GM19467 (cell line): ENCODE data around the gene OTOGL.

Experiments
- ATAC-seq: cut with Tn5 transposase; IDR thresholded peaks from one replicate; pipeline ENCODE4 v1.9.1; 2021; ENCODE audit warnings: mild to moderate bottlenecking, moderate library complexity; ENCODE audit not compliant: unreplicated experiment

The OTOGL gene

GRCh38 chr12:80356097-80356496, 256.8 kb downstream of the OTOGL start:
- no peak for ATAC-seq

- no peak for ATAC-seq
Measured at GRCh38 chr12:80359703-80360102, 260.4 kb downstream of the OTOGL start.

- ATAC-seq: no peak
Measured at GRCh38 chr12:80364056-80364455, 264.7 kb downstream of the OTOGL start.

GRCh38 chr12:80373666-80374065, 274.3 kb downstream of the OTOGL start:
- ATAC-seq: no peak

- no peak for ATAC-seq
Measured at GRCh38 chr12:80374615-80375014, 275.3 kb downstream of the OTOGL start.

- ATAC-seq: no peak
Measured at GRCh38 chr12:80377140-80377794, 277.9 kb downstream of the OTOGL start.

- ATAC-seq: no peak
Measured at GRCh38 chr12:80381121-80381520, 281.8 kb downstream of the OTOGL start.

GRCh38 chr12:80382254-80382653, 282.9 kb downstream of the OTOGL start:
- ATAC-seq: no peak

GRCh38 chr12:80400571-80400991, 301.2 kb downstream of the OTOGL start:
- ATAC-seq: no peak

GRCh38 chr12:80401191-80401590, 301.9 kb downstream of the OTOGL start:
- ATAC-seq: no peak

GRCh38 chr12:80404629-80405028, 305.3 kb downstream of the OTOGL start:
- ATAC-seq: no peak

GRCh38 chr12:80406253-80406652, 306.9 kb downstream of the OTOGL start:
- ATAC-seq: no peak

GRCh38 chr12:80411787-80412186, 312.4 kb downstream of the OTOGL start:
- no peak for ATAC-seq

- ATAC-seq: peak; percentile 77
Measured at GRCh38 chr12:80412343-80412953, 313.1 kb downstream of the OTOGL start.

GRCh38 chr12:80413462-80413861, 314.1 kb downstream of the OTOGL start:
- no peak for ATAC-seq

GRCh38 chr12:80415466-80415865, 316.1 kb downstream of the OTOGL start:
- no peak for ATAC-seq

GRCh38 chr12:80419644-80420043, 320.3 kb downstream of the OTOGL start:
- no peak for ATAC-seq

GRCh38 chr12:80420075-80420474, 320.7 kb downstream of the OTOGL start:
- ATAC-seq: no peak

- ATAC-seq: no peak
Measured at GRCh38 chr12:80422550-80422949, 323.2 kb downstream of the OTOGL start.
